Left lung (tissue), 10 donors: ENCODE results near the gene CCDC73. TPM values are rescaled to one million over a fixed set of nuclear protein-coding genes. Genes with fewer than 3 reads are reported as not detected.
"Not testable (repeated sequence)": the region's sequence is repeated elsewhere in the genome, so short reads cannot be mapped to it uniquely, and the experiment has no call there.

ENCODE experiments used
- ATAC-seq: fragments of 200-7000 bp; cut with Tn5 transposase; one replicate; pipeline ENCODE4 v1.9.1; 2020; ENCODE audit warnings: moderate library complexity
- DNase-seq, 4 donors: peaks; one replicate each; pipeline ENCODE4 v3.0.0-alpha.2; 2013 to 2020
- H3K27ac ChIP-seq, 2 donors: fragments of 200-600 bp; sonication (generic) in 1 of 2; one replicate each; pipeline versions ENCODE4 v1.5.0 to v1.8.0; 2020 to 2021
- H3K27me3 ChIP-seq, 2 donors: fragments of 200-600 bp; sonication (generic) in 1 of 2; one replicate each; pipeline versions ENCODE4 v1.5.0 to v1.8.0; 2020 to 2021
- H3K36me3 ChIP-seq, 2 donors: fragments of 200-600 bp; sonication (generic) in 1 of 2; one replicate each; pipeline versions ENCODE4 v1.5.0 to v1.8.0; 2020 to 2021
- H3K4me1 ChIP-seq, 2 donors: fragments of 200-600 bp; one replicate each; pipeline ENCODE4 v1.8.0; 2021
- H3K4me3 ChIP-seq, 2 donors: fragments of 200-600 bp; sonication (generic) in 1 of 2; one replicate each; pipeline versions ENCODE4 v1.5.0 to v1.8.0; 2020 to 2021; ENCODE audit warnings: mild to moderate bottlenecking in 1 of 2
- H3K9me3 ChIP-seq, 2 donors: fragments of 200-600 bp; sonication (generic) in 1 of 2; one replicate each; pipeline versions ENCODE4 v1.5.0 to v1.8.0; 2020 to 2021
- intact Hi-C, 2 donors: fragments of 100-400 bp; cut with DNase I; formaldehyde crosslinking; loops; one replicate each; pipeline versions ENCODE4 v1.11.2 to v1.14.2; 2022
- polyA plus RNA-seq, 6 donors: library from polyadenylated mRNA; unstranded; fragments of 120-200 nt; gene quantifications; one replicate each; pipeline ENCODE4 v1.2.1, GENCODE V29; 2013; ENCODE audit not compliant: insufficient read length in 6 of 6
- total RNA-seq, 2 donors: library from RNA; stranded (reverse); fragmentation: NEBNext Ultra II Directional; extraction: Animal tissue kit (Norgen Biotek cat#: 25700); gene quantifications; one replicate each; pipeline ENCODE4 v1.2.1, GENCODE V29; 2021
- TF ChIP-seq, protein P1 (sequence below), 2 donors: fragments of 200-600 bp; sonication (generic) in 1 of 2; IDR thresholded peaks; one replicate each; pipeline versions ENCODE4 v1.5.0 to v1.8.0; 2021; ENCODE audit warnings: antibody characterized with exemption in 2 of 2
- donor health status: DM: no; HTN: yes; CAD: no.
- donor health status: DM: no; HTN: no; CAD: no.

CCDC73 gene
- total and polyA plus RNA-seq, 8 donors = 0.08 to 0.57 (median 0.11) TPM; not detected in 1

- H3K27me3 ChIP-seq = no peaks in the 10 kb centered on the region
Observed at GRCh38 chr11:32616903-32617302, 177.6 kb downstream of the CCDC73 start.

GRCh38 chr11:32615422-32615821, 179.0 kb downstream of the CCDC73 start:
- TF ChIP-seq, protein P1, sequence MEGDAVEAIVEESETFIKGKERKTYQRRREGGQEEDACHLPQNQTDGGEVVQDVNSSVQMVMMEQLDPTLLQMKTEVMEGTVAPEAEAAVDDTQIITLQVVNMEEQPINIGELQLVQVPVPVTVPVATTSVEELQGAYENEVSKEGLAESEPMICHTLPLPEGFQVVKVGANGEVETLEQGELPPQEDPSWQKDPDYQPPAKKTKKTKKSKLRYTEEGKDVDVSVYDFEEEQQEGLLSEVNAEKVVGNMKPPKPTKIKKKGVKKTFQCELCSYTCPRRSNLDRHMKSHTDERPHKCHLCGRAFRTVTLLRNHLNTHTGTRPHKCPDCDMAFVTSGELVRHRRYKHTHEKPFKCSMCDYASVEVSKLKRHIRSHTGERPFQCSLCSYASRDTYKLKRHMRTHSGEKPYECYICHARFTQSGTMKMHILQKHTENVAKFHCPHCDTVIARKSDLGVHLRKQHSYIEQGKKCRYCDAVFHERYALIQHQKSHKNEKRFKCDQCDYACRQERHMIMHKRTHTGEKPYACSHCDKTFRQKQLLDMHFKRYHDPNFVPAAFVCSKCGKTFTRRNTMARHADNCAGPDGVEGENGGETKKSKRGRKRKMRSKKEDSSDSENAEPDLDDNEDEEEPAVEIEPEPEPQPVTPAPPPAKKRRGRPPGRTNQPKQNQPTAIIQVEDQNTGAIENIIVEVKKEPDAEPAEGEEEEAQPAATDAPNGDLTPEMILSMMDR (IDR thresholded peaks at IDR 0.05) = no peak

More at GRCh38 chr11:32616903-32617302, 177.6 kb downstream of the CCDC73 start:
- peaks cover 0 to 2% of the 10 kb centered on the region in 2 donors for H3K9me3 ChIP-seq
- H3K36me3 ChIP-seq = no peaks in the 10 kb centered on the region
- H3K4me3 ChIP-seq = no peak overlapping the region
- intact Hi-C loops = no loop called here
- TF ChIP-seq, protein P1 (IDR thresholded peaks at IDR 0.05) = no peak
- DNase-seq (no peak), ATAC-seq (no peak)
- H3K27ac ChIP-seq = no peak overlapping the region
- H3K4me1 ChIP-seq = no peaks in the 10 kb centered on the region

DNA sequence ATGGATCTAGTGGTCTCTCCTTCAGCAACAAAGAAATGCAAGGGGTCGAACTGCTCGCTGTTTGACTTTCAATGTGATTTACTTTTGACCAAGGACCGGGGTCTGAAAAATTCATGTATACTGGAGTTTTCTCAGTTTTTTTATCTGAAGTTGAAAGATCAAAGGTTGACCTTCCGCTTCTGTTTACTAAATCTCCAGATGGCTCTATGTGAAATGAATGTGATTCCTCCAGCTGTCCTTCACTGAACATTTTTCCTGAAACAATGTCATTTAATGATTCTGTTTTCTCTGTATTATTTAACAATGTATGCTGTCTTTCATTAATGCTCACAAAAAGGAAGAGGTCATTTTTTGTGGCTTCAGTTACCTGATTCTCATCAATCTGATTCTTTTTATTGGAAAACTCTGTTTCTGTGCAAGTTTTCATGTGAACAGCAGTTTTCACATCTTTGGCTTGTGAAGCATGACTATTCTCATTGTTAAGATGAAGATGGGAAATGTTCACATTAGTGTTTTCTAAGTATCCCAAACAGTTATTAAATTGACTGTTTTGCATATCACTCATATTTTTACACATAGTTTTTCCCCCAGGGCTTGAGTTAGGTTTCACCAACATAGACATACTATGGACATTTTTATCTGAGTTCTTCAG, 180.8 kb downstream of the CCDC73 start:
- ATAC-seq (no peak), DNase-seq (no peak)
- no peaks in the 10 kb centered on the region for H3K4me1 ChIP-seq
- H3K4me3 ChIP-seq = no peak overlapping the region
- no peaks in the 10 kb centered on the region for H3K27me3 ChIP-seq
- intact Hi-C loops = no loop called here
- H3K36me3 ChIP-seq = no peaks in the 10 kb centered on the region
- no peak overlapping the region for H3K27ac ChIP-seq
- TF ChIP-seq, protein P1 (IDR thresholded peaks at IDR 0.05) = no peak
- H3K9me3 ChIP-seq = peaks cover 0 to 4% of the 10 kb centered on the region in 2 donors

More at GRCh38 chr11:32615422-32615821, 179.0 kb downstream of the CCDC73 start:
- DNase-seq (peak in 1 of 4 donors; percentile 3), ATAC-seq (no peak)
- no peaks in the 10 kb centered on the region for H3K36me3 ChIP-seq
- intact Hi-C loops = no loop called here
- H3K27ac ChIP-seq = no peak overlapping the region
- no peaks in the 10 kb centered on the region for H3K27me3 ChIP-seq
- H3K4me3 ChIP-seq = no peak overlapping the region
- H3K9me3 ChIP-seq = no peaks in the 10 kb centered on the region
- H3K4me1 ChIP-seq = no peaks in the 10 kb centered on the region

DNA sequence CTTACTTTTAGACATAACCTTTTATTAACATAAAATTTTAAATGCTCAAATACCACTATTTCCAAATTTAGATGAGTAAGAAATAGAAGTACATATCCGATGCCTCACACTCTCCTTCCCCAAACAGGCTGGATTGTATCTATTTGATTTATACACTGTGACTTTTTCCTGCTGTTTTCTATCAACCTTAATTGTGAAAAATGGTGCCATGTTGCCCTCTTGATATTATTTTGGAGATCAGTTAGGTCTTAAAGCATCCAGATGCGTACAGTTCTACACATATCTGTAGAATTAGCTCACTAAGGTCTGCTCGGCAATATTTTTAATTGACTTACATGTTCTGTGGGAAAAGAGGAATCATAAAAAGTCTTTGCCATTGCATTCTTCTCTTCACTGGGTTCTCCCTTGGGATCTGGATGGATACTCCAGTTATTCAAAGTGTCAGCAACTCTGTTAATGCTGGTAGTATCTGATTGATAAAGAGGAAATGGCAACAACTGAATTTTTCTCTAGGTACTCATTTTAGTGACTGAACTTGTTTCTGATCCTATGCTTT, 183.6 kb downstream of the CCDC73 start:
- H3K36me3 ChIP-seq = peaks cover 0 to 4% of the 10 kb centered on the region in 2 donors
- no peak overlapping the region for H3K27ac ChIP-seq
- TF ChIP-seq, protein P1 (IDR thresholded peaks at IDR 0.05) = no peak
- no peak overlapping the region for H3K4me3 ChIP-seq
- DNase-seq = no peak
- H3K4me1 ChIP-seq = no peaks in the 10 kb centered on the region
- H3K27me3 ChIP-seq = no peaks in the 10 kb centered on the region
- no peak for ATAC-seq
- H3K9me3 ChIP-seq = peaks cover 0 to 11% of the 10 kb centered on the region in 2 donors
- intact Hi-C loops = no loop called here

GRCh38 chr11:32608826-32609225, 185.6 kb downstream of the CCDC73 start:
- peaks cover 0 to 25% of the 10 kb centered on the region in 2 donors for H3K36me3 ChIP-seq
- intact Hi-C loops, H3K4me3 ChIP-seq, DNase-seq, H3K4me1 ChIP-seq, H3K27me3 ChIP-seq, ATAC-seq, H3K27ac ChIP-seq: not testable (repeated sequence)
- H3K9me3 ChIP-seq = peaks cover 0 to 11% of the 10 kb centered on the region in 2 donors
